Activated CD4-positive, alpha-beta T cell treated with anti-CD3 and anti-CD28 coated beads for 48 hours (primary cell): ENCODE data around the gene CEP70.
"Not testable (repeated sequence)": the region's sequence is repeated elsewhere in the genome, so short reads cannot be mapped to it uniquely, and the experiment has no call there.

Source experiments
- DNase-seq: peaks from one replicate; pipeline ENCODE4 v3.0.0-alpha.2; 2020

Gene CEP70

GRCh38 chr3:138588445-138588844, 5.6 kb downstream of the CEP70 start:
- no peak for DNase-seq

- DNase-seq, result no peak
These were observed 6.7 kb downstream of the CEP70 start for GRCh38 chr3:138587374-138587773.

GRCh38 chr3:138578961-138579574, 15.0 kb downstream of the CEP70 start:
- no peak for DNase-seq

GRCh38 chr3:138578141-138578540, 15.9 kb downstream of the CEP70 start:
- DNase-seq, result no peak

- no peak for DNase-seq
These were observed 20.9 kb downstream of the CEP70 start for GRCh38 chr3:138573138-138573537.

- not testable (repeated sequence) for DNase-seq
These were observed 24.4 kb downstream of the CEP70 start for GRCh38 chr3:138569624-138570023.

- no peak for DNase-seq
These were observed 25.0 kb downstream of the CEP70 start for GRCh38 chr3:138569090-138569489.

GRCh38 chr3:138567403-138567802, 26.7 kb downstream of the CEP70 start:
- DNase-seq, result no peak

GRCh38 chr3:138566293-138566692, 27.8 kb downstream of the CEP70 start:
- not testable (repeated sequence) for DNase-seq

- DNase-seq, result not testable (repeated sequence)
These were observed 31.2 kb downstream of the CEP70 start for GRCh38 chr3:138562902-138563301.

GRCh38 chr3:138560501-138560900, 33.6 kb downstream of the CEP70 start:
- DNase-seq, result no peak

GRCh38 chr3:138559134-138559533, 34.9 kb downstream of the CEP70 start:
- no peak for DNase-seq

GRCh38 chr3:138554775-138555174, 39.3 kb downstream of the CEP70 start:
- not testable (repeated sequence) for DNase-seq

GRCh38 chr3:138550958-138551357, 43.1 kb downstream of the CEP70 start:
- not testable (repeated sequence) for DNase-seq

- no peak for DNase-seq
These were observed 44.7 kb downstream of the CEP70 start for GRCh38 chr3:138549179-138549977.

GRCh38 chr3:138547342-138547975, 46.6 kb downstream of the CEP70 start:
- DNase-seq, result no peak

GRCh38 chr3:138544546-138544945, 49.5 kb downstream of the CEP70 start:
- DNase-seq, result no peak

- DNase-seq, result no peak
These were observed 51.1 kb downstream of the CEP70 start for GRCh38 chr3:138542977-138543376.

GRCh38 chr3:138539352-138539751, 54.7 kb downstream of the CEP70 start:
- no peak for DNase-seq

GRCh38 chr3:138521445-138521844, 72.6 kb downstream of the CEP70 start:
- DNase-seq, result not testable (repeated sequence)

GRCh38 chr3:138513090-138513843, 80.8 kb downstream of the CEP70 start:
- no peak for DNase-seq

GRCh38 chr3:138511945-138512344, 82.1 kb downstream of the CEP70 start:
- no peak for DNase-seq

GRCh38 chr3:138509586-138509985, 84.5 kb downstream of the CEP70 start:
- no peak for DNase-seq
